HG03139 (cell line): Measurements from ENCODE around the gene ATP6V1A.

ENCODE experiments used
- ATAC-seq: cut with Tn5 transposase; IDR thresholded peaks from one replicate; pipeline ENCODE4 v1.9.1; 2021; ENCODE audit not compliant: unreplicated experiment

Gene ATP6V1A

DNA sequence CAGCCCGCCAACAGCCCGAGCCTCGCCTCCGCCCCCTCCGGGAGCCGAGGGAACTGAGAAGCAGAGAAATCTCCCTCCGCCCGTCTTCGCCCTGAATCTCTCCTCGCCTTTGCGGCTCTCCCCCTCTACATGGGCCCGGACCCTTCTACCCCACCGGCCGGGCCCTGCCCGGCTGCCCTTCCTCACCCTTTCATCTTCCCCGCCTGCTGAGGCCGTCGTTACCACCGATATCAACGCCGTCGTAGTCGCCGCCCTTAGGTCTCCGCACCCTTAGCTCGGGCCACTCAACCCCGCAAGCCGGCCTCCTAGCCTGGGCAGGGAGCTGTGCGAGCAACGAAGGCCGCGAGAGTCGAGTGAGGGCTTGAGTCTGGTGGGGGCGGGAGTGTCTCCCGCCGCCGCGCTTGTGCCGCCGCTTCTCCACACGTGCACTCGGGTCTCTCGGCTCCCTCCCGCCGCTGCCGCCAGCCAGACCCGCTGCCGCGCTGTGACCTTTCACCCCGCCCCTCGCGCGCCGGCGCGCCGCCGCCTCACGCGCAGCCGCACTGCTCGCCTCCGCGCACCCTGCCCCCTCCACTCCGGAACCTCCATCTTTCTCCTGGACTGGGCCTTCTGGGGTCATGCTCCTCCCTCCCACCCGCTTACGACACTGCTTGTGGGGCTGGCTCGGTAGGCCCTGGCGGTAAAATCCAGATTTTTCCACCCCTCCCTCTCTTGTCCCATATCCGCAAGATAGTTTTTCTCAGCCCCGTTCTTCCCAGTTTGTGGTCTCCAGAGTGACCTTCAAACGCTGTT lies 883 bp upstream of the ATP6V1A start, which contains the start of gene NAA50:
NAA50 (minus strand) TSS at position 494 of the 792 bp plus-strand sequence; CDS start at position 194, 300 bp downstream.
- ATAC-seq: peak; percentile 55

GRCh38 chr3:113747283-113748046 lies 630 bp downstream of the ATP6V1A start:
- ATAC-seq: no peak

GRCh38 chr3:113751141-113751540 lies 4.3 kb downstream of the ATP6V1A start:
- no peak for ATAC-seq

GRCh38 chr3:113753376-113753985 lies 6.6 kb downstream of the ATP6V1A start:
- ATAC-seq: no peak

DNA sequence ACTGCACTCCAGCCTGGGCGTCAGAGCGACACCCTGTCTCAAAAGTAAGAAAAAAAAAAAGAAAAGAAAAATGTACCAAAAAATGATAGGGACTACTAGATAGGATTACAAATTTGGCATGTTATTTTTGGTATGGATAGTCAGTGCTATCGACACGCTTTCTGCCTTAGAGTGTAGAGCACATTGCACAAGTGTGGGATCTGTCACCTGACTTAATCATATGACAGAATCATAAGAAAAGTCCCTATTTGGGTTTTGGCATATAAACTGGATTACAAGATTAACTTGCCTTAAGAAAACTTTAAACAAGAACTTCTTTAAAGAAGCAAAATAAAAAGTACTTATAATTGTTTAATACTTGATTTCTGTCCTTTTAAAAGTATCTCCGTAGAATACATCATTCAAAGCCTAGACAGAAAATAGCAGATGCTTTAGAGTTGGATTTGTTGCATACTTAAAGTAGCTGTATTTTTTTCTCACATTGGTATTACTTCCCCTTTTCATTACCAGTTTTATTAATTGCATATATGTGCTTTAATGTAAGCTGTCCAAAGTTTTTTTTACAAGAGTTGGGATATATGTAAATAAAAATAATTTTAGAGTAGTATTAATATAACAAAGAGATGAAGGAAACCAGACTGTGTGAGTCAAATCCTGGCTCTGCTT lies 7.8 kb downstream of the ATP6V1A start:
- ATAC-seq: no peak

- no peak for ATAC-seq
These were observed 11.7 kb downstream of the ATP6V1A start for GRCh38 chr3:113758389-113759024.

DNA sequence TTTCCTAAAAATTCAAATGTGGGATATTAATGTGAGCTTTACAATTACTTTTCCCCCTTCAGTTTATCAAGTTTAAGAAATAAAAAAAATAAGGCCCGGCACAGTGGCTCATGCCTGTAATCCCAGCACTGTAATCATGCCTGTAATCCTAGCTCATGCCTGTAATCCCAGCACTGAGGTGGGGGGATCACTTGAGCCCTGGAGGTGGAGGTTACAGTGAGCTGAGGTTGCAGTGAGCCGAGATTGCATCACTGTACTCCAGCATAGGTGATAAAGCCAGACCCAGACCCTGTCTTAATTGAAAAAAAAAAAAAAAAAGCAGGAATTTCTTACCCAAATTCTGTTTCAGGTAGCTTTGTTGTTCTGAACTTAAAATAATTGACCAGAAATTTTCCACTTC lies 17.9 kb downstream of the ATP6V1A start:
- no peak for ATAC-seq

DNA sequence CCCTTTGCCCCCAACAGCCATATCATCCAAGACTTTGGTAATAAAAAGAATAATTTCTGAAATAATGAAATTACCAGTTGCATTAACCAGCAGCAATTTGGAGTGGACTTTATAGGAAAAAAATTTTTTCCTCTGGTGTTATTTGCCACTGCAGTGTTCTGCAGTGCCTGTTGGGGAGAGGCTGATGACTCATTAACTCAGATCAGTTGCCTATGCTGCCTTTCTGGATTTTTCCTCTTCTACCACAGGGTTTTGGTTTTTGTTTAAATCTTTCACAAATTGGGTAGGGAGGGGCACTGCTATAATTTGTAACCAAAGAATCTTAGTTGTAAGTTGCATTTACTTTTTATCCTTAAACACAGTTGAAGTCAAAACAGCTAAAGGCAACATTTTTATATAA lies 22.7 kb downstream of the ATP6V1A start:
- peak; percentile 61 for ATAC-seq

DNA sequence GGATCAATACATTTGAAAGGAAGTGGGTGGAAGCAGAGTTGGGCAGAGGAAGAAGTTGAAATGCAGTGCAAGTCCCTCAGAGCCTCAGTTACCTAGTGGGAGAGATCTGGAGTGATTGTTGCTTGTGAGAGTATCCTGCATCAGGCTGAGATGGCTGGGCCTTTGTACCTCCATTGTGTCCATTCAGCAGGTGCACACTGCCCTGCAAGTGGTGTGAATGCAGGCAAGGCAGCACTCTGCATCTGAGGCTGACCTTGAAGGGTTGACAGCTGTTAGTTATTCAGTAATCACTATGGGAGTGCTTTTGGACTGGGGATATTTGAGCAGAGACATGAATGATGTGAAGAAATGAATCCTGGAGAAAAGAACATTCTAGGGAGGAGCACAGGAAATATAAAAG lies 25.2 kb downstream of the ATP6V1A start:
- ATAC-seq: no peak

DNA sequence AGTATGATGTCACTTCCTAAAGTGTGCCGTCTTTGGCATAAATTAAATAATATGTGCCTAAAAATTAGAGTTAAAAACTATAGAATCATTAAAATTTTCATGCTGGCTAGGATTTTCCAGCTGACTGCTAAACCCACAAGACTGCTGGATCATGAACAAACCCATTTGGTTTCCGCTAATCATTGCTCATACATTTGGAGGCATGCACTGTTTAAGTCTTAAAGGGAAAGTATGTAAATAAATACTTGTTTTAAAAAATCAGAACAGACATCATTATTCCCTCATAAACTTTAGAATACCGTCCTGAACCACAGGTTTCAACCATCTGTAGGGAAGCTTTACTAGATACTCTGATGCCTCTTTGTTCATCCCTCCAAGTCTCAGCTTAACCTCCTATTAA lies 26.5 kb downstream of the ATP6V1A start:
- no peak for ATAC-seq

DNA sequence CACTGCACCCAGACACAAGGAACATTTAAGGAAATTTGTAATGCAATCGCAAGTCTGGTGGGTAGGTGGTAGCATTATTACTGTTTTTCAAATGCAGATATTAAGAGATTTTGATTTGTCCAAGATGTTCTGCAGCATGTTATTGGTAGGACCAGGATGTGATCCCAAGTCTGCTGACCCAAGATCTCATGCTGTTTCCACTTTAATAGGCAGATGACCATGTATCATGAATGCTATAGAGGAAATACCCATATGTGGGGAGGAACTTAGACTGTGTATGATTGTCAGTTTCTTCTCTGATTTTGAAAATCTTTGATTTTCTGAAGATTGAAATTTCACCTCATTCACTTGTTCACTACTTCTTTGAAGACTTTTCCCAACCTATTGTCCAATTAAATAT lies 28.7 kb downstream of the ATP6V1A start:
- no peak for ATAC-seq

GRCh38 chr3:113776564-113776963 lies 29.7 kb downstream of the ATP6V1A start:
- no peak for ATAC-seq

DNA sequence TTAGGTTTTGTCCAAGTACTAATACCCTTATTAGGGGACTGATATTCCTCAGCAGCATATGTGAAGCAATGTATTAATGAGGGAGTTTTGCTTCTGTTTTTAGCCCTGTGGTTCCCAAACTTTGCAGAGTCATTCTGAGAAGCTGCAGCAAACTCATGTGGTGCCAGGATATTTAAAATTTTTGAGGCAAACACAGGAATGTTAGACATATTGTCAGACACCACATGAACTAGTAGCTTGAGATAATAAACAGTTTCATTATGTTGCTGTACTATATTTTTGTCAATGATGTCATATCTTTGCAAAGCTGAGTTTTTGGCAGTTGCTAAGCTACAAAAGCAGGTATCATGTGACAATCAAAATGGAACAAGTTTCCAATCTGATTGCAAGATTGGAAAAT lies 36.6 kb downstream of the ATP6V1A start:
- ATAC-seq: no peak

GRCh38 chr3:113783980-113784379 lies 37.1 kb downstream of the ATP6V1A start:
- ATAC-seq: no peak

- ATAC-seq: no peak
These were observed 44.5 kb downstream of the ATP6V1A start for GRCh38 chr3:113791381-113791780.

DNA sequence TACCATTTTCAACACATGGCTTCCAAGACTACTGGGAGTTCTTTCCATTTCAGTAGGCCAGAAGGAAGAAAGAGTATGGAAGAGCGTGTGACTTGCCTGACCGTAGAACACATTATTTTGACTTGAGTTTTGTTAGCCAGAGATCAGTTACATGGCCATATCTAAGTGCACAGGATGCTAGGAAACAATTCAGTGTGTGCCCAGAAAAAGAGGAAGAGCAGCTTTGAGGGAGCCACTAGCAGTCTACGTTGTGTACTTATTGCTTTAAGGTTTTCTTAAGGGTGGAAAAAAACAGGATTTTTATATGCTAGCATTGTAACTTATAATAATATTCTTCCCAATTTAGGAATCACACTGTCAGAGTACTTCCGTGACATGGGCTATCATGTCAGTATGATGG lies 47.7 kb downstream of the ATP6V1A start:
- no peak for ATAC-seq

- ATAC-seq: no peak
These were observed 48.9 kb downstream of the ATP6V1A start for GRCh38 chr3:113795693-113796092.

DNA sequence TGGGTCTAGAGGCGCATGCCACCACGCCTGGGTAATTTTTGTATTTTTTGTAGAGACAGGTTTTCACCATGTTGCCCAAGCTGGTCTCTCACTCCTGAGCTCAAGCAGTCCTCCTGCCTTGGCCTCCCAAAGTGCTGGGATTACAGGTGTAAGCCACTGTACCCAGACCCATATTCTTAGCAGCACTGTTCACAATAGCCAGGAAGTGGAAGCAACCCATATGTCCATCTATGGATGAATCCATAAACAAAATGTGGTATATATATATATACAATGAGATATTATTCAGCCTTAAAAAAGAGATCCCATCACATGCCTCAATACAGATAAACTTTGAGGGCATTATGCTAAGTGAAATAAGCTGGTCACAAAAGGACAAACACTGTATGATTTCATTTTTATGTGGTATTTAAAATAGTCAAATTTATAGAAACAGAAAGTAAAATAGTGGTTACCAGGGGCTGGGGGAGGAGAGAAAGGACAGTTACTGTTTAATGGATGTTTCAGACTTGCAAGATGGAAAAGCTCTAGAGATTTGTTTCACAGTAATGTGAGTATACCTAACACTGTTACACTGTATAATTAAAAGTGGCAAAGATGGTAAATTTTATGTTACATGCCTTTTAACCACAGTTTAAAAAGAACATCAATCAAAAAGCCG lies 56.1 kb downstream of the ATP6V1A start:
- peak; percentile 71 for ATAC-seq

GRCh38 chr3:113804661-113805060 lies 57.8 kb downstream of the ATP6V1A start:
- ATAC-seq: no peak

DNA sequence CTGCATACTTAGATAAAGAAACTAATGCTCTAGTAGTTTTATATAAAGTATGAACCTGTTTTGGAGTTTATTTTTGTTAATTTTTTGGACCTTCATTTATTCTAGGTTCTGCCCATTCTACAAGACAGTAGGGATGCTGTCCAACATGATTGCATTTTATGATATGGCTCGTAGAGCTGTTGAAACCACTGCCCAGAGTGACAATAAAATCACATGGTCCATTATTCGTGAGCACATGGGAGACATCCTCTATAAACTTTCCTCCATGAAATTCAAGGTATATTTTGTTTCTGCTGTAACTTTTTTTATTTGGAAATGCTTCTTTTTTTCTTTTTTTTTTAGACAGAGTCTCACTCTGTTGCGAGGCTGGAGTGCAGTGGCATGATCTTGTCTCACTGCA lies 58.4 kb downstream of the ATP6V1A start:
- ATAC-seq: no peak
